NCI-H1092 (cell line): Measurements from ENCODE around the gene SLC22A8.
"Not testable (repeated sequence)": the region's sequence is repeated elsewhere in the genome, so short reads cannot be mapped to it uniquely, and the experiment has no call there.

Experiments used
- DNase-seq: peaks from one replicate; lab custom pipeline; 2025; lab: John Stamatoyannopoulos, UW

The SLC22A8 gene

DNA sequence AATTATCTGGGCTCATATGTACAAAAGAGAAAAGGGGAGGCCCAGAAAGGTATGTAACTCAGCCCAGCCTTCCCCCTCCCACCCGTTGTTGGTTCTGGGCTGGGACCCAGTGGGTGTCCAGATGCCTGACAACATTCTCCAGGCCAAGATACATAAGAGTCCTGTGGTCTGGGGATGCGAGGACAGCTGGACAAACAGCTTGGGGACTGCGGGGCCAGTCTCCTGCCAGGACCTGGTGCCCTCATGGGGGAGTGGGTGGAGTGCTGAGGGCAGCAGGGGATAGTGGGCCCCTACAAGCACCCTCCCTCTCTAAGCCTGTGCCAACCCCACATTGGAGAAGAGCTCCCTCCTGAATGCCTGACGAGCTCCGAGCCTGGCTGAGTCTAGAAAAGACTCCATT, 27.4 kb downstream of the SLC22A8 start:
- DNase-seq: no peak

GRCh38 chr11:62985041-62985750, 30.4 kb downstream of the SLC22A8 start:
- no peak for DNase-seq

DNA sequence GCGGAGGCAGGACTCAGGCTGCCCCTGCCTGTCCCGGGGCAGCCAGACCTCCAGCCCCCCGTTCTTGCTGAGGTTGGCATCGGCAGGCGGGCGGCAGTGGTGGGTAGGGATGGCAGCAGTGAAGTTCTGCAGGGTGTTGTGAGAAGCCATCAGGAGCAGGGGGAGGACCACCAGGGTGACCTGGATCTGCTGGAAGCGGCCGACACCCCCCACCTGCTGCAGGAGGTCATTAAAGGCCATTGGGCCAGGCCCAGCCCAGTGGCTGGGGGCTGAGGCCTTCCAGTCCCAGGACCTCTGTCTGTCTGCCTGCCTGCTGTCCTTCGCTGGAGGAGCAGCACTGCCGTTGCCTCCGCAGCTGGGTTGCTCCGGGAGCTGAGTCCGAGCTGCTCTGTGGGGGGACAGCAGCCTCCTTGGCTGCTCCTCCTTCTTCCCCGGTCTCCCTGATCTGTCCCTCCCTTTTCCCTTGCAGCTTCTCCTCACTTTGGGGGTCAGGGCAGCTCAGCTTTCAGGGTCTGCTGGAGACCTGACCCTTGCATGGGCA, 31.1 kb downstream of the SLC22A8 start, which contains the start of gene SLC22A6:
SLC22A6 (minus strand) TSS at position 517 of the 541 bp plus-strand sequence; CDS start at position 240, 277 bp downstream.
- DNase-seq: no peak

DNA sequence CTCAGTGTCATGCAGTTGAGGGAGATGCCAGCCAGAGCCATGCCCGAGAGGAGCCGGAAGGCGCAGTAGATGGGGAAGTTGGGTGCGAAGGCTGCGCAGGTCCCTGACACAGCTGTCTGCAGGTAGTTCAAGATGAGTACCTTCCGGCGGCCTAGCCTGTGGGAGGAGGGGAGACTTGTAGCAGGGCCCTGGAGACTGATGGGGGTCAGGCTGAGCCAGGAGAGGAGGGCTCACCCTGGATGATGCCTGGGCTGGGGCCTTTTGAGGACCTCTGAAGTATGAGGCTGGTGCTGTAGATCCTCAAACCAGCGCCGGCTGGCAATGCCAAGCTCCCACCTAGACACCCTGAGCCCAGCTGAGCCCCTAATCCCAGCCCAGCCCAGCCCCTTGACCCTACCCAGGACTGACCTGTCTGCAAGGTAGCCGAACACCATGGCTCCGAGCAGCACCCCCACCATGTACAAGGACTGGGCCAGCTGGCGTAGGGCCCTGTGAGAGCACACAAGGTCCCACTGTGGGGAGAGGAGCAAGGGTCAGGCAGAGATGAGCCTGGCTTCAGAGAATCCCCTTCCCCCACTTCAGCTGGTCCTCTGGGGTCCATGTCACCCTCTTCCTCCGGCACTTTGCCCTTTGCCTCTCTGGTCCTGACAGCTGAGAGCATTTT, 32.0 kb downstream of the SLC22A8 start:
- DNase-seq: no peak

GRCh38 chr11:62981743-62982142, 33.9 kb downstream of the SLC22A8 start:
- DNase-seq: no peak

GRCh38 chr11:62980133-62980760, 35.4 kb downstream of the SLC22A8 start:
- no peak for DNase-seq

- DNase-seq: no peak
Measured at GRCh38 chr11:62976109-62976508, 39.5 kb downstream of the SLC22A8 start.

- peak; percentile 88 for DNase-seq
Measured at GRCh38 chr11:62974848-62975522, 40.7 kb downstream of the SLC22A8 start.

GRCh38 chr11:62965574-62965973, 50.1 kb downstream of the SLC22A8 start:
- DNase-seq: no peak

- DNase-seq: no peak
Measured at GRCh38 chr11:62962391-62962790, 53.2 kb downstream of the SLC22A8 start.

DNA sequence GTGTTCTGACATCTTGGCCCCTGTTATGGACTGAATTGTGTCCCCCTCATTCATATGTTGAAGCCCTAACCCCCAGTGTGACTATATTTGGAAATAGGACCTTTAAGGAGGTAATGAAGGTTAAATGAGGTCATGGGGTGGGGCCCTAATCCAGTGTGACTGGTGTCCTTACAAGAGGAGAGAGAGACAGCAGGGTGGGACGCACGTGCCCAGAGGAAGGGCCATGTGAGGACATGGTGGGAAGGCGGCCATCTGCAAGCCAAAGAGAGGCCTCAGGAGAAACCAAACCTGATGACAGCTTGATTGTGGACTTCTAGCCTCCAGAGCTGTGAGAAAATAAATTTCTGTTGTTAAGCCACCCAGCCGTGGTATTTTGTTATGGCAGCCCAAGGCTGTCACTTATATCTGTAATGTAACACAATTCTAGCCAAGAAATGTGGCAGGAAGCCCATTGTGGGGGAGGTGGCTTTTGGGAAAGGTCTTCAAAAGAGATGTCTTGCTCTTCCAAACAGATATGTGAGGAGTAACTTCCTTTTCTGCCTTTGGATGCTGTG, 54.5 kb downstream of the SLC22A8 start:
- DNase-seq: no peak

- no peak for DNase-seq
Measured at GRCh38 chr11:62959422-62959980, 56.1 kb downstream of the SLC22A8 start.

GRCh38 chr11:62958547-62959421, 56.9 kb downstream of the SLC22A8 start:
- DNase-seq: no peak

- no peak for DNase-seq
Measured at GRCh38 chr11:62957147-62957546, 58.5 kb downstream of the SLC22A8 start.

GRCh38 chr11:62954478-62954877, 61.2 kb downstream of the SLC22A8 start:
- no peak for DNase-seq

DNA sequence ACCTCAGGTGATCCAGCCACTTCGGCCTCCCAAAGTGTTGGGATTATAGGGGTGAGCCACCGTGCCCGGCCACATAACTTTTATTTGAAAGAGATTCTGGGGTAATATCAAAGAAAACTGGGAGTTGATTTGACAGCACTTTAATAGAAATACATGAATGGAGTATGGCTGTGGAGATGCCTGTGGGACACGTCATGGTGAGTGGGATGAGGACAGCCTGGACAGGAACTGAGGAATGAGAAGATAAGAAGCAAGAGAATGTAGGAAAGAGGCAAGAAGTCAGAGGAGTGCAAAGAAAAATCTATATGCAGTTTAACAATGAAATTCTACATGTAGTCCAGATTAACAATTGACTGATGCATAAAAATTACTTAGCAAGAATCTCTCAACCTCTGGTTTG, 61.8 kb downstream of the SLC22A8 start:
- DNase-seq: no peak

DNA sequence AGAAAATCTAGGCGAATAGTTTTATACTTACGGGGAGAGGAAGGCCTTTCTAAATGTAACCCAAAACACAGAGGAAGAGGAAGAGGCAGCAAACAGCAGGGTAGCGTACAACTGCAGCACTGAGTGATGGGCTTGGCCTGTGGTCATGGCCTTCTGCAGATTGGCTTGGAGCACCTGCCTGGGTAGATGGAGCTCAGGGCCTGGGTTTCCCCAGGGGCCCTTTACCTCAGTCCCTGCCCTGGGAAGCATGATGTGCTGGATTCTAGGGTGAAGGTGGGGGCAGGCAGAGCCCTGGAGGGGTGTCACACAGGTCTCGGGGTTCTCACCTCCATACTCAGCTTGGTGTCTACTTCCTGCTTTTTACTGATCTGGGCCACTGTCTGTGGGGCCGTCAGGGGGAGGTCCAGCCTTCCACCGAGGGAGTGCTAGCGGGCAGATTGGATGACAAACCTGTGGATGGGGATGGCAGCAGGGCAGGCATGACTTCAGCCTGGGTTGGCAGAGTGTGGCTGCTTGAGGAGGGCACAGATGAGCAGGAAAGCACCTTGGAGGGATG, 66.8 kb downstream of the SLC22A8 start:
- no peak for DNase-seq

DNA sequence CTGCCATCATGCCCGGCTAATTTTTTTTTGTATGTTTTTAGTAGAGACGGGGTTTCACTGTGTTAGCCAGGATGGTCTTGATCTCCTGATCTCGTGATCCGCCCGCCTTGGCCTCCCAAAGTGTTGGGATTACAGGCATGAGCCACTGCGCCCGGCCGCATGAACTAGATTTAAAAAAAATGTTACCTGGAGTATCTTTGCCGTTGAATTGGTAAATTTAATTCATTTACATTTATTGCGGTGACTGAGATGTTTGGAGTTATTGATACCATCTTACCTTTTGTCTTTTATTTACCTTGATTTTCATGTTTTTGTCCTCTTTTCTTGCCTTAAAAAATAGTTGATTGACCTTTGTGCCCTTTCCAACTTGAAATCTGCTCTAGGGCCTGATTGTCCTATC, 70.1 kb downstream of the SLC22A8 start:
- DNase-seq: not testable (repeated sequence)
